Epidermal melanocyte (primary cell): ENCODE results near the gene TDRD1.

ENCODE experiments used
- DNase-seq: peaks from one replicate; pipeline ENCODE4 v3.0.0; 2011; ENCODE audit warnings: low spot score; ENCODE audit not compliant: insufficient read length

TDRD1 gene

DNA sequence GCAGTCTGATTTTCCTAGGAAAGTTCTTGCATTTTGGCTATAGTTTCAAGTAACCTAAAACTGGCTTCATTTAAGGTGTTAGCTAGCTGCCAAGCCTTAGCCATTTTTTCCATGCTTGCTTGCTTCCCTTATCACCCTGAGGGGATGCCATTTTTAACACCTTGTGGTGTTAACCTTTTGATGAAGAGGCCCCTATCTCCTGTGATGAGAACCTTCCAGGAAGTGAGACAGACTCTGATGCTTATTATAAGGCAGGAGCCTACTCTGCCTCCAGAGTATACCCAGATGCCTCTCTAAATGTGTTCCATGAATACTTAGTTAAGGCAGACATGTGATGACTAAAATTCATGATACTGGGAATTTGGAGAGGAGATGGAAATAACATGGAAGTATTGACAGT lies 55.0 kb downstream of the TDRD1 start:
- DNase-seq = no peak

DNA sequence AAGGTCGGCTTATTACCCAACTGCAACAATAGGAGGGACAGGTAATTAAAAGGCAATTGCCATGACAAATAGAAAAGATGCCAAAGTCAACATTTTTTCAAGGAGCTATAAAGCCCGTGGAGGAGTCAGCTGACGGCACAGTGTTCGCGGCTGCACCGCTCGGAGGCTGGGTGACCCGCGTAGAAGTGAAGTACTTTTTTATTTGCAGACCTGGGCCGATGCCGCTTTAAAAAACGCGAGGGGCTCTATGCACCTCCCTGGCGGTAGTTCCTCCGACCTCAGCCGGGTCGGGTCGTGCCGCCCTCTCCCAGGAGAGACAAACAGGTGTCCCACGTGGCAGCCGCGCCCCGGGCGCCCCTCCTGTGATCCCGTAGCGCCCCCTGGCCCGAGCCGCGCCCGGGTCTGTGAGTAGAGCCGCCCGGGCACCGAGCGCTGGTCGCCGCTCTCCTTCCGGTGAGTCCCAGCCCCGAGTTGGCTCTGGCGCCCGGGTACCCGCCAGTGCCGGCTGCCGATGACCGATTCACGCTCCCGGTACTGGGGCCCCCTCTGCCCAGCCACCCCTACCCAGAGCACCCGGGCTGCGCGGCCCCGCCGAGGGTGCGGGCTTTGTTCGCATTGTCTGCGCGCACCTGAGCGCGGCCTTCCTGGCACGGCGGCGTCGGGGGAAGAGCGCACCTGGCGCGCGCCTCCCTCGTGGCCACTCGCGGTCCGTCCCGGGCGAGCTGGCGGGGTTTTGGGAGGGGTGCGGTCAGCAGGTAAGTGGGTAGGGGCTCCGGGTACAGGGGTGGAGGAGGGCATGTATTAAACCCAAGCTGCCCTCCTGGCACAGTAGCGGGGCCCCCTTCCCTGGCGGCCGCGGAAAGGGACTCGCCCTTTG lies 60.2 kb downstream of the TDRD1 start, which contains the start of gene VWA2:
Gene VWA2, plus strand, starts transcription at position 138 of the 877 bp plus-strand sequence. CDS start 9,460 bp downstream, outside the sequence.
- DNase-seq = no peak

DNA sequence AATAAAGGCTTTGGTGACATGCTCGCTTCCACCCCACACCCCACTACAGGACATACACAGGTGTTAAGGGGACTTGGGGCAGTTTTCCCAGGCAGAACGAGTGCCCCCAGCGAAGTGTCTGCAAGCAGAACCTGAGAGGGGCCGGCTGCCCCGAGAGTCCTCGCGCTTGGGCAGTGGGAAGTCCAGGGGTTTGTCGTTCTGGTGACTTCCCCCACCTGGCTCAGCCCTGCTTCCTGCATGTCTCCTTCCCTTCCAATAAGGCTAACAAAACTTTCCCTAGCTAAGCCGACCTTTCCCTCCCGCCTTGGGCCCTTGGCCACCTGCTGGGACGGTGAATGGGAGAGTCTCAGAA lies 60.8 kb downstream of the TDRD1 start:
- no peak for DNase-seq

DNA sequence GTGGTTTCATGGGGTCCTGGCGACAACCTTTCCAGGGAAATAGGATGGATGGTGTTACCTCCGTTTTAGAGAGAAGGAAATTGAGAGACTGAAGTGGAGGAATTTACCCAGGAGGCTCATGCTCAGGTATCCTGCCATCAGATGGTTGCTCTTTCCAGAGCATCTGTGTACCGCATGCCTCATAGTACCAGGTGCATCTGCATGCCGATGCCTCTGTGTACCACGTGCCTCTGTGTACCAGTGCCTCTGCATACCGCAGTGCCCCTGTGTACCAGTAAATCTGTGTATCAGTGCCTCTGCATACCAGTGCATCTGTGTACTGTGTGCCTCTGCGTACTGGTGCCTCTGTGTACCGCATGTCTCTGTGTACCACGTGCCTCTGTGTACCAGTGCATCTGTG lies 63.1 kb downstream of the TDRD1 start:
- DNase-seq = no peak

DNA sequence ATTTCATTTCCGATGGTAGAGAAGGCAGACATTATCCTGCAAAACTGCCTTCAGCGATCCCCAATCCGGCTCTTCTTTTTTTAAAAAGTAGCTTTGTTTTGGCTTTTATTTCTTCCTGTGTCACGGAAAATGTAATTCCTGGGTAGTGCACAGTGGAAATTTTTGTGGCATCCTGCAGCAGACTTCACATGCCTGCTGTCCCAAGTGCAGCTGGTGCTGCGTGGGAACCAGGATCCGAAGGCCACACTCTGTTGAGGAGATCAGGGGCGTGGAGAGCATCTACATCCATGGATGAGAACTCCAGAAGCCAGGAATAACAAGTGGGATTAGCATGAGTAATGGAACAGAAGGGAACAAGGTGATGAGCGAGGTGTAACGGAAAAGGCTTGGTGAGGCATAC lies 64.5 kb downstream of the TDRD1 start:
- DNase-seq = no peak

DNA sequence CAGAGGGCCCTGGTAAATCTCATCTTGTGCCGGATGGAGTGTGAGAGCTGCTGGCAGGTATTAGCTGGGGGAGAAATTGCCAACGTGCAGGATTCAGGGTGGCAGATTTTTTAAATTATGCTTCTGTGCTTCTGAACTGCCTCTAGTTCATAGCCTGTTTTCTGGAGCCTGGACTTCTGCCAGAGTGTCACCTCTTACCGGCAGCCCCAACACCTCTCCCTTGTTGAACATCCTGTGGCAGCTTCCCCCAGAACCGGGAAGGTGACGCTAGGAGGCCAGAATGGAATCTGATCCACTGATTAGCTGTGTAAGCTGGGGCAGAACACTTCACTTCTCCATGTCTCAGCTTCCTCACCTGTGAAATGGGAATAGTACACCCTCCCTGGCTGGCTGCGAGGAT lies 65.0 kb downstream of the TDRD1 start:
- DNase-seq = no peak

DNA sequence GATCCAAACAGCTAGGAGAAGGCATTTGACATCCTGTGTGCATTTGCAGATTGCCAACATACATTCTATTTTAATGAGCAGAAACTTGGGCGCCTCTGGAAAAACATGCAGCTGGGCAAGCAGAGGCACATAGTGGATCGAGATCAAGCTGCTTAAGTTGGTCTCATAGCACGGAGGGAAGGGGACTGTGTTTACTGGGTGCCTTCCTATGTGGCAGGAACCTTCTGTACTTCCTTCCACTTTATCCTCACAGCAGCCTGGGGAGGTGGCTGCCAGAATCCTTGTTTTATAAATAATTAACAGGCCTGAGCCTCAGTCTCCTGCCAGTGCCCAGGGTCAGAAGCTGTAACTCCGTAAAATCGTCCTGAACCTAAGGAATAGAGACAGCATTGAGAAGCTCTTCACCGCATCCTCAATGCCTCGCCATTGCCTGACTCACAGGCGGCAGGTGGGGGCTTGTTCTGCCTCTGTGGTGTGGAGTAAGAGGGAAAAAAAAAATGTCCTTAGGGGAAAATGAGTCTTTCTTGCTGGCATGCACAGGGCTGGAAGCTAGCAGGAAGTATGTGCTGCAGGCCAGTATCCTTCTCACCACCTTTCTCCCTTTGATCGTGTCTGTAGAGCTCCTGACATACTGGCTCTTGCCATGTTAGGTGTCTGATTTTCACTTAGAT lies 66.1 kb downstream of the TDRD1 start:
- no peak for DNase-seq

DNA sequence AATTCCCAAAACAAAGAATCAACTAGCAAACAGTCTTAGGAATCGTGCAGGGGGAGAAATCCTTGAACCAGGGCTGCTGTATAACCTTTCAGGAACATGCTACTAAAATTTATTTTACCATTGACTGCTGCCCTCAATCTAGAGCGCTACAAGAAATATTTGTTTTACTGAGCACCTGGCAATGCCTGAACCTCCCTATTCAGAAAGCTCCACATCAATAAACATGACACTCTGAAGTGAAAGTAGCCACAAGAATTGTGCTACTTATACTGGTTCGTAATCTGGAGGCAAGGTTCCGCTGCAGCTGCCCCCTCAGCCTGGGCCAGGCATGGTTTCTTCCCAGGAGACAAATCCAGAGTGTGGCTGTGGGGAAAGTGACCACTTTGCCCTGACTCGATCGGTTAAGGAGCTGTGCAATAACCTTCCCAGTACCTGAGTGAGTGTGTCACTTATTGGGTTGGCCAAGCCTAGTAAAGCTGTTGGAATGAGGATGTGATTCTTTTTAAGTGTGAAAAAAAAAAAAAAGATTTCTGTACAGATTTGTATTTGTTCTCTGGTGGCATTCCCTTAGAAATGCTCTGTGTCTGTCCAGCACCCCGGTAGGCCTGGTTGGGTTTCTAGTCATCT lies 67.6 kb downstream of the TDRD1 start:
- DNase-seq = no peak

DNA sequence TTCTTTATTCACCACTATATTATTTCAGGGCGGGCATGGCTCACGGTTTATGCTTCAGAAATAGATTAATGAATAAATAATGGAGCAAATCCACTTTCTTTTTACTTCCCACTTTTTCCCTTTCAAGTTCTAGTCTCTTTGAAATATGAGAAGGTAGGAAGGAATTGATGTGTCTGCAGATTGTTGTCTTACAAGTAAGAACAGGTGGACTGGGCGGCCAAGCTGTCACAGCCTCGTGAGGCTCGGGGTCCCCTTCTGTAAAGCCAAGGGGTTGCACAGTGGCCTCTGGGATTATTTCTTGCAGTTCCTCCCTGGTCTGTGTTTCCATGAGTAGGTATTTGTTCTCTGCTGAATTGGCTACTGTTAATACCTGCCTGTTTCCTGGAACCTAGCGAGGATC lies 71.1 kb downstream of the TDRD1 start:
- no peak for DNase-seq

DNA sequence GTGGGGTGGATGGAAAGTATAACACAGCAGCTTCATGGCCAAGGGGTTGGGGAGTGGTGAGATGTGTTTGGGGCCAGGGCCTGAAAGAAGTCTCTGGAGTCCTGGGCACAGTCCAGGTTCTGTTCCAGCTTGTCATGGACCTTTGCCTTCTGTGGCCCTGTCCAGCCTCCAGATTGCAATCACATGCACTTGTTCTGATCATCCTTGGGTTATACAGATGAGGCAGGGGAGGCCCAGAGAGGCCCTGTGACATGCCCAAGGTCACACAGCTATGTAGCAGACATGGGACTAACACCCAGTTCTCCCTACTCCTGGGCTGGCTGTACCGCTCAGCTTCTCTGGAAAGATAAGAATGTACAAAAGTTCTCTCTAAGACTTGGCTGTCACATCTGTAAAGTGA lies 71.6 kb downstream of the TDRD1 start:
- DNase-seq = no peak

DNA sequence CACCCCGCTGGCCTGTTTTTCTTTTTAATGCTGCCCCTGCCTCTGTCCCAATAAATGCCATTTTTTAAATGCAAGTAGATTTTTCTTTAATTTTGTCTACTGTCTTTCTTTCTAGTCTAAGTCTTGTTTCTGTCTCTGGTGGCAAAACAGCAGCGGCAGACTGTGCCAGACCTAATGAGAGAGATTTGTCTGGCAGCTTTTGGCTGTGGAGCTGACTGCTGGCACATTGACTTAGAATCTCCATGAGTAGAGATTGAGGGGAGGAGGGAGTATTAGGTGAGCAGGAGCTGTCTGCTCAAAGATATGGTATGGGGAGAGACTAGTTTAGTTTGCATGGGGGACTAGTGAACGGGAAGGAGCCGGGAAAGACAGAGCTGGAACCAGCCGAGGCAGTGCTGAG lies 72.9 kb downstream of the TDRD1 start:
- DNase-seq = no peak

DNA sequence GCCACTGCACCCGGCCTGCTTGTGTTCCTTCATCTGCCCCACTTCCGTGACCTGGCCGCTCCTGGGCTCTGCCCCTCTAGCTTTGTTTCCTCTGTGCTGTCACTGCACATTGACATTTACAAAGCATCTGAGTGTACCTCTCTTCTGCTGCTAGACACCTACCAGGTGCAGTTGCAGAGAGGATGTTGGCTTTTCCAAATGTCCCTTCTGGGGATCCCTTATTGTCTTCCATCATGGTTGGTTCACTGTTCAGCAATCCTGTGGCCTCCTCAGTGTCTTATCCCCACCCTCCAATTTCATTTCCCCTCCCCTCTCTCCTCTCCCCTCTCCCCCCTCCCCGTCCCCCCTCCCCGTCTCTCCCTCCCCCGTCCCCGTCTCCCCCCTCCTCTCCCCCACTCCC lies 73.7 kb downstream of the TDRD1 start:
- DNase-seq = no peak

DNA sequence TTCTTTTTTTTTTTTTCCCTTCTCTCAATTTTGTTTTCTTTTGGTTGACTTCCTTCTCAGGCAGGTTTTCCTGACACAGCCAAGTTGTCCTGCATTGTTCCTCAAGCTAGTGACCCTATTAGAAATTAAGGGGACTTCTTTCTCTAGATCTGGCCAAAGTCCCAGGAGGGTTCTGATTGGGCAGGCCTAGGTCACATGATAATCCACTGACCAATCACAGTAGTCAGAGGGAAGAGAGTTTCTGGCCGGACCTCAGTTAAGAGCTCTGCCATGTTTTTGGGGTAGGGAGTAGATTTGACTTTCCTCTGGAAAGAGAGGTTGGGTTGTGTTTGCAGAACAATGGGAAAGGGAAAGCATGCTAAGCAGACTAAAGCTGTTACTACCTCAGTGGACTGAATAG lies 76.1 kb downstream of the TDRD1 start:
- no peak for DNase-seq

DNA sequence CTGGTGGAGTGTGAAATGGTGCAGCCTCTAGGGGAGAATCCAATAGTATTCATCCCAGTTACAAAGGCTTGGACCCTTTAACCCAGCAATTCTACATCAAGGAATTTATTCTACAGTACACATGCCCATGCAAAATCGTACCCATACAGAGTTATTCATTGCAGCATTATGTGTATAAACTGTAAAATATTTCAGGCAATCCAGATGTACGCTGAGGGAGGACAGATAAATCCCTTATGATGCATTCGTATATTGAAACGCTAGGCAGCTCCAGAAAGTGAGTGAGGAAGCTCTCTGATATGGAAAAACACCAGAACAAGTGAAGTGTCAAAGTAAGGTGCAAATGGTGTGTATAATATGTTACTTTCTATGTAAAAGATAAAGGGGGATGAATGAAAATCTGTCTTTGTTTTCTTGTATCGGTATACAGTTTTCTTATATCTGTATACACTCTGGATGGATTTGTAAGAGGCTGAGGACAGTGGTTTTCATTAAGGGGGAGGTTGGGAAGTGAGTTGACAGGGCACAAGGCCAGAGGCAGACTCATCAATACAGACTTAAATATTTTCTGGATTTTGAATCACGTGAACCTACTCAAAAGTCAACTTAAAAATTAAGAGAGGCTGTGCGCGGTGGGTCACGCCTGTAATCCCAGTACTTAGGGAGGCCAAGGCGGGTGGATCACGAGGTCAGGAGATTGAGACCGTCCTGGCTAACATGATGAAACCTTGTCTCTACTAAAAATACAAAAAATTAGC lies 77.0 kb downstream of the TDRD1 start:
- DNase-seq = no peak

DNA sequence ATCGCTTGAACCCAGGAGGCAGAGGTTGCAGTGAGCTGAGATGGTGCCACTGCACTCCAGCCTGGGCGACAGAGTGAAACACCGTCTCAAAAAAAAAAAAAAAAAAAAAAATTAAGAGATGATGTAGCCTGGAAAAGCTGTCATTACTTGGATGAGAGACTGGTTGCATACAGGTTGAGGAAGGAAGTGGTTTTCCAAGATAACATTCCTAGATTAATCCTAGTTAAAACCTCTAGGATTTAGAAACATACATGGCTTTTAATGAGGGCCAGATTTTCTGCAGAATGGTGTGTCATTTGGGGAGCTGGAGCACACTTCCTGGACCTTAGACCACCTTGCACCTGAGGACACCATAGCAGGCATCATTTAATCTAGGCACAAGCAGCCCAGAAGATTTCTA lies 77.7 kb downstream of the TDRD1 start:
- no peak for DNase-seq

DNA sequence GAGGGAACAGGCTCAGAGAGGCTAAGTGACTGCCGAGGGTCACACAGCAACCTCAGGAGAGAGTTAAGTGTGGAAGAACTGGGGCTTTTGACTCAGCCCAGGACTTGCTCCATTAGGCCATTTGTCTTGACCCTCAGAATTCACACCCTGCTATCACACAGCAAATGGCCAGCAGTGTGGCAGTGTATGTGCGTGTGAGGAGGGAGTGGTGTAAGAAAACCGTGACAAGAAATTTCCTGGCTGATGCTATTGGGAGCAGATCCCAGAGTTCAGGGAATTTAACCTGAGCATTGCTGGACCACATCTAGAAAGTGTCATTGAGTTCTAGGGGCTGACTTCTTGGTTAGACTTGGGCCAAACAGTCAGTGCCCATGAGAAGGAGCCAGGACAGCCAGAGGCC lies 78.3 kb downstream of the TDRD1 start:
- no peak for DNase-seq

DNA sequence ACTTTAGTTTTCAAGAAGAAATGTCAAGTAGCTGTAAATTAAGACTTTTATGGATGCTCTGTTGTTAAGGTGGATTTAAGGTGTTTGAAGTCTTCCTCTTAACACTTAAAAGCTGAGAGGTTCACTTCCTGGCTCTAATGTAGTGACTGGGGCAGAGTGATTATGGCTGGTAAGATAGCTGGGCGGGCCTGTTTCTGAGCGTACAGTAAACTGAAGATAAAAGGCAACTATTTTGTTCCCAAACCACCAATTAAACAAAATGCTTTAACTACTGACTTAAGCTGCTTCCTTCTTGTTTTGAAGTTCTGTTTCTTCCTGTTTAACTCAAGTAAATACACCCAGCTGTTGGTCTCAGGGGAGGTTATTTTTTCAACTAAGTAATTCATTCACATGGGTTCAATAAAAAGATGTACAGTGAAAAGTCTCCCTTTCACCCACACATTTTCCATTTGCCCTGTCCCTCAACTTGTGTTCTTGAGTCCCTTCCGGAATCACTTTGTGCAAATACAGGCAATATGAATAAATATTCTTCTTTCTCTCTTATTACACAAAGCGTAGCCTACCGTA lies 79.2 kb downstream of the TDRD1 start:
- no peak for DNase-seq

DNA sequence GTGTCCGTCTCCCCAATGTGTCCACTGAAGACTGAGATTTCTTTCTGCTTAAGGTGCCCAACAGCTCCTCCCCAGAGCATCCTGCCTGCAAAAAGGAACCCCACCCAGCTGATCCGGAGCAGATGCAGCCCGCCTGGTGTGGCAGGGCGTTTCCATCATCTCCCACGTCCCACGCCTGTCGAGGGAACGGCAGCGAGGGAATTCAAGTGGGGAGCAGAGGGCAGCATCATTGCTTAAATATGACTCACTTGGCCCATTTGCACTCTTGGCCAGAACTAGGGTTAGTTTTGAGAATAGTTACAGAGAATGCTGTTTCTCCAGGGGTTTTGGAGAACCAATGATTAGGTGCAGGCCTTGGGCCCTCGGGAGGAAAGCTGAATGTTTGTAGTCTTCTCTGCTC lies 80.7 kb downstream of the TDRD1 start:
- no peak for DNase-seq

DNA sequence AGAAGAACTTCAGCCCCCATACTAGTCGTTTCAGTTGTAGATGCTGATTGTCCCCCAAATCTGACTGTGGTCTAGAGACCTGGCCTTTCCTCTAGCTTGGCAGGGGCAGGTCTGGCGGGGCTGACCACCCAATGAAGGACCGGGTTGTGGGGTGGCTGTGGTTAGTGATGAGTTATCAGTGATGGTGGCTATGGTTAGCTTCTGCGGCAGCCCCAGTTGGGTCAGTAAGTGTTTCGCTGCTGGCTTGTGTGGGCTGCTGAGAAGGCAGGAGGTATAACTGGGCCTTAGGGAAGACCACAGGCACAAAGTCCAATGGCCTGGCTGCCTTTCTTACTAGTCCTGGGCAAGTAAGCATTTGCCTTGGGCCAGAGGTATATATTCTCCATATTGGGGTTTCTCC lies 81.2 kb downstream of the TDRD1 start:
- DNase-seq = no peak

DNA sequence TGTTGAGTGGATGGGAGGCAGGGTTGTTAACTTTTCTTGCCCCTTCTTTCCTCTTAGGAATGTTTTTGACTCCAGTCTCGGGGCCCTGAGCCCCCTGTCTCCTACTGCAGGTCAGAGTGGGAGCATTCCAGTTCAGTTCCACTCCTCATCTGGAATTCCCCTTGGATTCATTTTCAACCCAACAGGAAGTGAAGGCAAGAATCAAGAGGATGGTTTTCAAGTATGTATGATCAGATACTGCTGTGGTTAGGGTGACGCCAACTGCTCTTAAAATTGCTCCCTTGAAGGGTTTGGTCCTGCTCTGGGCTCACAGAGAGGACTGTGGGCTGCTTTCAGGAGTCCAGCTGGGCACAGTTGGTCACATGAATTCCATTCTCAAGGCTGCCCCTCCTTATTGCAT lies 81.9 kb downstream of the TDRD1 start:
- DNase-seq = no peak

DNA sequence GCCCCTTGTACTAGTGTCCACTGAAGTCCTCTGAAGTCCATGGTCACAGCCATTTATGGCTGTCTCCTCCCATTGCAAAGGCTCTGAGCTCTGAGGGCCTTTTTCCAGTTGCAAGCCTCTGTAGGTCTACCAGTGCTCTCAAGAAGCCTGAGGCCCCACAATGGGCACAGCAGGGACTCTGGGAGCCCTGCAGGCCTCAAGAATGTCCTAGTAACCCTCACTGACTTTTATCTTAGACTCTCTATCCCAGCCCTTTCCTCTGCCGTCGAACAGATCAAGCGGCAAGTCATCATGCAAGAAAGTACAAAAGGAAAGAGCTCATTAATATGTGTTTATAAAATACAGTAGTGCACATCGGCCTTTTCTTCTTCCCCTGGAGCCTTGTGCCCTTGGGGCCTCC lies 83.3 kb downstream of the TDRD1 start:
- no peak for DNase-seq
